ENCODE data around the gene THSD4. TPM values are rescaled to one million over a fixed set of nuclear protein-coding genes. Genes with fewer than 3 reads are reported as not detected.

Gene THSD4
- total RNA-seq, 4 donors from 2014 or later = 10.7 to 59.5 (median 49.0) TPM

GRCh38 chr15:71186267-71186666, 71.0 kb downstream of the THSD4 start:
- no peak overlapping the region for H3K4me3 ChIP-seq
- no peaks in the 10 kb centered on the region for H3K27me3 ChIP-seq
- no peaks in the 10 kb centered on the region for H3K36me3 ChIP-seq
- DNase-seq = no peak
- no peak overlapping the region for H3K27ac ChIP-seq
- TF ChIP-seq POLR2A (IDR thresholded peaks at IDR 0.05) (no peak), CTCF (IDR thresholded peaks at IDR 0.05) (no peak)
- no peaks in the 10 kb centered on the region for H3K4me1 ChIP-seq
- no peaks in the 10 kb centered on the region for H3K9me3 ChIP-seq

GRCh38 chr15:71187078-71187477, 71.8 kb downstream of the THSD4 start:
- Histone ChIP-seq H3K9me3 (no peaks in the 10 kb centered on the region), H3K27me3 (no peaks in the 10 kb centered on the region), H3K36me3 (no peaks in the 10 kb centered on the region), H3K27ac (no peak overlapping the region), H3K4me3 (no peak overlapping the region), H3K4me1 (no peaks in the 10 kb centered on the region)
- TF ChIP-seq CTCF (IDR thresholded peaks at IDR 0.05) = no peak
- no peak for TF ChIP-seq POLR2A (IDR thresholded peaks at IDR 0.05)
- no peak for DNase-seq

- Histone ChIP-seq H3K27ac (no peak overlapping the region), H3K9me3 (no peaks in the 10 kb centered on the region), H3K36me3 (no peaks in the 10 kb centered on the region), H3K27me3 (no peaks in the 10 kb centered on the region), H3K4me3 (no peak overlapping the region), H3K4me1 (no peaks in the 10 kb centered on the region)
- no peak for TF ChIP-seq CTCF (IDR thresholded peaks at IDR 0.05)
- no peak for DNase-seq
Observed at GRCh38 chr15:71187526-71187925, 72.3 kb downstream of the THSD4 start.

- DNase-seq = no peak
- no peaks in the 10 kb centered on the region for H3K36me3 ChIP-seq
- H3K27ac ChIP-seq = no peak overlapping the region
- no peak for TF ChIP-seq CTCF (IDR thresholded peaks at IDR 0.05)
- no peak for TF ChIP-seq POLR2A (IDR thresholded peaks at IDR 0.05)
- no peaks in the 10 kb centered on the region for H3K27me3 ChIP-seq
- no peak overlapping the region for H3K4me3 ChIP-seq
- no peaks in the 10 kb centered on the region for H3K4me1 ChIP-seq
- no peaks in the 10 kb centered on the region for H3K9me3 ChIP-seq
Observed at GRCh38 chr15:71189718-71190117, 74.4 kb downstream of the THSD4 start.

GRCh38 chr15:71191296-71191695, 76.0 kb downstream of the THSD4 start:
- no peak overlapping the region for H3K27ac ChIP-seq
- H3K4me3 ChIP-seq = no peak overlapping the region
- DNase-seq = no peak
- no peaks in the 10 kb centered on the region for H3K9me3 ChIP-seq
- H3K27me3 ChIP-seq = no peaks in the 10 kb centered on the region
- no peaks in the 10 kb centered on the region for H3K4me1 ChIP-seq
- no peaks in the 10 kb centered on the region for H3K36me3 ChIP-seq
- TF ChIP-seq CTCF (IDR thresholded peaks at IDR 0.05) (no peak), POLR2A (IDR thresholded peaks at IDR 0.05) (no peak)

GRCh38 chr15:71192816-71193215, 77.5 kb downstream of the THSD4 start:
- no peaks in the 10 kb centered on the region for H3K9me3 ChIP-seq
- H3K27me3 ChIP-seq = no peaks in the 10 kb centered on the region
- H3K27ac ChIP-seq = no peak overlapping the region
- no peaks in the 10 kb centered on the region for H3K4me1 ChIP-seq
- DNase-seq = no peak
- no peak for TF ChIP-seq CTCF (IDR thresholded peaks at IDR 0.05)
- no peak for TF ChIP-seq POLR2A (IDR thresholded peaks at IDR 0.05)
- no peak overlapping the region for H3K4me3 ChIP-seq
- H3K36me3 ChIP-seq = no peaks in the 10 kb centered on the region
